ENCODE data around the gene TACO1.

GRCh38 chr17:63646488-63646806 is 45.8 kb downstream of the TACO1 start:
- TF ChIP-seq POLR2AphosphoS5 (IDR thresholded peaks at IDR 0.05): no peak
- TF ChIP-seq CTCF (IDR thresholded peaks at IDR 0.05): no peak
- TF ChIP-seq EP300 (IDR thresholded peaks at IDR 0.05): no peak
- no peak for TF ChIP-seq POLR2A (IDR thresholded peaks at IDR 0.05)
